Endothelial cell of umbilical vein (primary cell): ENCODE data around the gene ALOX5AP. TPM values are rescaled to one million over a fixed set of nuclear protein-coding genes. Genes with fewer than 3 reads are reported as not detected.

Experiments
- BruUV-seq: library from RNA; stranded (reverse); fragments of 400-500 nt; replicated peaks from 2 replicates; lab custom pipeline; 2021; lab: Mats Ljungman, UMichigan
- CTCF ChIA-PET: fragments of 300-600, 350-600 bp; sonication (Branson Sonifier 250); formaldehyde crosslinking; loops from one replicate; lab custom pipeline; 2021; ENCODE audit warnings: antibody characterized with exemption, inconsistent platforms; lab: Charles Lee
- POLR2A ChIA-PET: fragments of 300-600, 350-600 bp; sonication (Branson Sonifier 250); formaldehyde crosslinking; loops from one replicate; lab custom pipeline; 2021; ENCODE audit warnings: antibody characterized with exemption, inconsistent platforms; lab: Charles Lee
- DNase-seq: peaks from one replicate; pipeline ENCODE4 v3.0.0-alpha.2; 2011; ENCODE audit warnings: low read depth, low spot score
- FAIRE-seq: peaks from 2 replicates; lab custom pipeline; 2011; peaks lifted over from hg19 to GRCh38; lab: Jason Lieb, UNC
- H2AFZ ChIP-seq: 2 replicates; pipeline ENCODE4 v1.6.0; 2012; ENCODE audit warnings: low read depth, low read length, control low read depth, inconsistent platforms
- H3K27ac ChIP-seq: 2 replicates; pipeline ENCODE4 v1.5.1; 2011; ENCODE audit warnings: low read depth, mild to moderate bottlenecking, control low read depth, low read length, moderate library complexity; ENCODE audit not compliant: insufficient read depth
- H3K27me3 ChIP-seq, 2 experiments: 2 replicates each; pipeline versions ENCODE4 v1.6.0 to v1.6.1; 2011; ENCODE audit warnings: low read length in 2 of 2, mixed read lengths in 1 of 2; ENCODE audit not compliant: control insufficient read depth in 2 of 2, insufficient read depth in 2 of 2
- H3K36me3 ChIP-seq, 2 experiments: 2 replicates in 1 of 2; 3 replicates in 1 of 2; pipeline ENCODE4 v1.5.1; 2011; ENCODE audit warnings: low read length in 2 of 2, mild to moderate bottlenecking in 1 of 2, moderate library complexity in 1 of 2; ENCODE audit not compliant: control insufficient read depth in 2 of 2, insufficient read depth in 2 of 2; ENCODE audit errors: extremely low read depth in 1 of 2
- H3K4me1 ChIP-seq: 3 replicates; pipeline ENCODE4 v1.5.1; 2011; ENCODE audit warnings: mild to moderate bottlenecking, low read length; ENCODE audit not compliant: control insufficient read depth, insufficient read depth; ENCODE audit errors: extremely low read depth
- H3K4me2 ChIP-seq: 2 replicates; pipeline ENCODE4 v1.6.1; 2011; ENCODE audit warnings: low read length, control low read depth, mixed read lengths; ENCODE audit not compliant: insufficient read depth
- H3K4me3 ChIP-seq, 3 experiments: fragments of 200-600 bp in 1 of 3; sonication (generic), shearing (Covaris generic) in 1 of 3; replicated peaks in 1 of 3; 2 replicates each; pipeline ENCODE4 v1.5.1; 2011 to 2016; ENCODE audit warnings: control low read depth in 3 of 3, low read length in 3 of 3, mild to moderate bottlenecking in 2 of 3, inconsistent platforms in 1 of 3, low read depth in 1 of 3, moderate library complexity in 1 of 3; ENCODE audit not compliant: insufficient read depth in 1 of 3
- H3K79me2 ChIP-seq: 2 replicates; pipeline ENCODE4 v1.6.0; 2012; ENCODE audit warnings: low read length, inconsistent platforms; ENCODE audit not compliant: control insufficient read depth, insufficient read depth
- H3K9ac ChIP-seq: replicated peaks from 2 replicates; pipeline ENCODE3; 2011; ENCODE audit warnings: low read length, control low read depth; ENCODE audit not compliant: insufficient read depth; ENCODE audit errors: extremely low read depth
- H3K9me1 ChIP-seq: replicated peaks from 3 replicates; pipeline ENCODE4 v1.6.0; 2011; ENCODE audit warnings: mild to moderate bottlenecking, low read length; ENCODE audit not compliant: control insufficient read depth, insufficient read depth; ENCODE audit errors: extremely low read depth
- H3K9me3 ChIP-seq: replicated peaks from 2 replicates; pipeline ENCODE4 v1.5.1; 2012; ENCODE audit warnings: low read length, inconsistent platforms; ENCODE audit not compliant: control insufficient read depth, insufficient read depth
- H4K20me1 ChIP-seq: replicated peaks from 2 replicates; pipeline ENCODE3; 2011; ENCODE audit warnings: mild to moderate bottlenecking, low read length; ENCODE audit not compliant: control insufficient read depth, insufficient read depth; ENCODE audit errors: extremely low read depth
- CTCF ChIP-seq, 2 donors: IDR thresholded peaks; 1 replicate in 1 of 2; 2 replicates in 1 of 2; pipeline ENCODE4 v1.5.1; 2011; ENCODE audit warnings: low read length in 2 of 2, mild to moderate bottlenecking in 2 of 2, moderate library complexity in 2 of 2, control low read depth in 1 of 2, inconsistent platforms in 1 of 2, low read depth in 1 of 2; ENCODE audit not compliant: insufficient read depth in 1 of 2; ENCODE audit errors: extremely low read depth in 1 of 2
- EZH2 ChIP-seq: IDR thresholded peaks from 2 replicates; pipeline ENCODE4 v1.6.1; 2012; ENCODE audit warnings: borderline replicate concordance, low read depth, mild to moderate bottlenecking, moderate library complexity, low read length, inconsistent platforms; ENCODE audit not compliant: severe bottlenecking
- FOS ChIP-seq: IDR thresholded peaks from 2 replicates; pipeline ENCODE4 v1.6.1; 2011; ENCODE audit warnings: mild to moderate bottlenecking, low read length, moderate library complexity, borderline replicate concordance; ENCODE audit not compliant: insufficient read depth
- GATA2 ChIP-seq: IDR thresholded peaks from 2 replicates; pipeline ENCODE4 v1.7.0; 2011; ENCODE audit warnings: low read depth, mild to moderate bottlenecking, moderate library complexity, mixed read lengths, low read length; ENCODE audit not compliant: insufficient read length, insufficient read depth
- JUN ChIP-seq: IDR thresholded peaks from 2 replicates; pipeline ENCODE4 v1.6.1; 2011; ENCODE audit warnings: borderline replicate concordance, low read depth; ENCODE audit not compliant: insufficient read length, insufficient read depth
- MAX ChIP-seq: IDR thresholded peaks from 2 replicates; pipeline ENCODE4 v1.6.1; 2011; ENCODE audit not compliant: insufficient read depth, insufficient read length
- POLR2A ChIP-seq: IDR thresholded peaks from 2 replicates; pipeline ENCODE4 v1.6.1; 2012; ENCODE audit warnings: low read depth, mild to moderate bottlenecking, control low read depth, low read length
- POLR2AphosphoS5 ChIP-seq: IDR thresholded peaks from 2 replicates; pipeline ENCODE4 v1.6.1; 2012; ENCODE audit warnings: low read depth, mild to moderate bottlenecking, control low read depth, low read length, moderate library complexity; ENCODE audit not compliant: insufficient read depth
- dilution Hi-C: fragments of 300-500 bp; cut with MboI; formaldehyde crosslinking; loops from one replicate; pipeline ENCODE4 v1.15.0; 2019; ENCODE audit warnings: low sequenced_read_pairs; ENCODE audit not compliant: extremely low pct_ligation_motif_present
- intact Hi-C: fragments of 100-400 bp; cut with micrococcal nuclease; formaldehyde crosslinking; loops from one replicate; pipeline ENCODE4 v1.10.0; 2022
- polyA plus RNA-seq, 4 experiments: library from polyadenylated mRNA; depleted of rRNA in 3 of 4; stranded (reverse) in 3 of 4; unstranded in 1 of 4; fragments of >200 nt; gene quantifications; 2 replicates each; pipeline versions ENCODE4 v1.2.1 to v1.2.3, GENCODE V29; 2011 to 2012; ENCODE audit warnings: missing spikeins in 1 of 4
- total RNA-seq: library from RNA; stranded (reverse); gene quantifications from 2 replicates; pipeline ENCODE4 v1.2.3, GENCODE V29; 2021

Gene ALOX5AP
- total and polyA plus RNA-seq, 2 donors (not counting 3 experiments of a cell fraction or from before 2014, with no cell fraction given) = 1.8 TPM; not detected in 1

GRCh38 chr13:30739761-30740642 is 4.7 kb downstream of the ALOX5AP start:
- dilution Hi-C loops = no loop called here
- no peaks in the 10 kb centered on the region for H3K9me1 ChIP-seq
- POLR2A ChIA-PET = no interaction called here
- peak overlapping the region; percentile 53 for H3K4me2 ChIP-seq
- H3K4me3 ChIP-seq = no peak overlapping the region
- H3K4me1 ChIP-seq = peaks cover 50% of the 10 kb centered on the region
- BruUV-seq = no TSS peak
- intact Hi-C loops = loop anchor here (1.0 to 5.0 kb wide), 3 partner anchors 43 to 422 kb away; partner anchors contain the start of gene HSPH1
- H4K20me1 ChIP-seq = no peaks in the 10 kb centered on the region
- H3K27ac ChIP-seq = peak overlapping the region; percentile 66
- FAIRE-seq (peak; percentile 76), DNase-seq (peak; percentile 64)
- H3K9ac ChIP-seq = peak overlapping the region; percentile 44
- peak overlapping the region; percentile 58 for H2AFZ ChIP-seq
- no peaks in the 10 kb centered on the region for H3K36me3 ChIP-seq
- no peaks in the 10 kb centered on the region for H3K79me2 ChIP-seq
- no peaks in the 10 kb centered on the region for H3K9me3 ChIP-seq
- CTCF ChIA-PET = interaction anchor here (0.9 to 2.4 kb wide), 6 partner anchors 13 to 305 kb away, joined by 3 to 12 read pairs (median 6); no protein-coding TSS in a partner anchor
- no peaks in the 10 kb centered on the region for H3K27me3 ChIP-seq
- TF ChIP-seq CTCF (IDR thresholded peaks at IDR 0.05; ENCODE audit: extremely low read depth in 1 of 2, insufficient read depth in 1 of 2, low read depth in 1 of 2, low read length in 2 of 2) (no peak), MAX (no peak), JUN (peak; percentile 75), POLR2AphosphoS5 (no peak), EZH2 (no peak), GATA2 (peak; percentile 85), FOS (peak; percentile 88), POLR2A (no peak)
